ENCODE data around the gene SPR.

The SPR gene

GRCh38 chr2:72933207-72933606, 46.0 kb downstream of the SPR start:
- no peak for DNase-seq

- no peak for DNase-seq
Measured at GRCh38 chr2:72933646-72934151, 46.5 kb downstream of the SPR start.

- no peak for DNase-seq
Measured at GRCh38 chr2:72934683-72935610, 47.7 kb downstream of the SPR start.

GRCh38 chr2:72935611-72935957, 48.4 kb downstream of the SPR start:
- DNase-seq: no peak

GRCh38 chr2:72936660-72937355, 49.6 kb downstream of the SPR start:
- no peak for DNase-seq

GRCh38 chr2:72937356-72937669, 50.1 kb downstream of the SPR start:
- DNase-seq: no peak

GRCh38 chr2:72938455-72938854, 51.2 kb downstream of the SPR start:
- no peak for DNase-seq

- DNase-seq: no peak
Measured at GRCh38 chr2:72940361-72940760, 53.2 kb downstream of the SPR start.

GRCh38 chr2:72940786-72941185, 53.6 kb downstream of the SPR start:
- no peak for DNase-seq

Data from NCI-H2081 (cell line).